ENCODE results near the gene CPEB2. TPM values are rescaled to one million over a fixed set of nuclear protein-coding genes. Genes with fewer than 3 reads are reported as not detected.

CPEB2 gene
- total RNA-seq, 2 donors from 2014 or later = 24.7 to 33.2 TPM

GRCh38 chr4:15089979-15090378, 87.7 kb downstream of the CPEB2 start:
- DNase-seq = no peak
- intact Hi-C loops (cut with DNase I, micrococcal nuclease) = no loop called here
- ATAC-seq = no peak

DNA sequence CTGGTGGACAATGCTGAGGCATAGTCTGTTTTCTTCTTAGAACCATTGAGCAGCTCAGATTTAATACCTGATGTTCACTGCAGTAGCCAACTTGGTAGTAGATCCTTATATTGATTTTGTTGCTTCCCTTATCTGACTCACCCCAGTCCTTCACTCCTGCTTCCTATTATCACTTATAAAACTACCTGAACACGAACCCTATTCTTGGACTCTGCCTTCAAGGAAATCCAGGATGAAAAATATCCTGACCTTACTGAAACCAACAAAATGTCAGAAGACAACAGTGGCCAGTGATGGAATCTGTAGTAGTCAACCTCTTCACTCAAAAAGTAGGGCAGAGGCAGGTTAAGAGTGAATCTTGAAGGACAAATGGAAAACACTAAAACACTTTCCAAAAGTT, 98.1 kb downstream of the CPEB2 start:
- DNase-seq (no peak), ATAC-seq (peak; percentile 61)
- intact Hi-C loops (cut with DNase I, micrococcal nuclease) = no loop called here

DNA sequence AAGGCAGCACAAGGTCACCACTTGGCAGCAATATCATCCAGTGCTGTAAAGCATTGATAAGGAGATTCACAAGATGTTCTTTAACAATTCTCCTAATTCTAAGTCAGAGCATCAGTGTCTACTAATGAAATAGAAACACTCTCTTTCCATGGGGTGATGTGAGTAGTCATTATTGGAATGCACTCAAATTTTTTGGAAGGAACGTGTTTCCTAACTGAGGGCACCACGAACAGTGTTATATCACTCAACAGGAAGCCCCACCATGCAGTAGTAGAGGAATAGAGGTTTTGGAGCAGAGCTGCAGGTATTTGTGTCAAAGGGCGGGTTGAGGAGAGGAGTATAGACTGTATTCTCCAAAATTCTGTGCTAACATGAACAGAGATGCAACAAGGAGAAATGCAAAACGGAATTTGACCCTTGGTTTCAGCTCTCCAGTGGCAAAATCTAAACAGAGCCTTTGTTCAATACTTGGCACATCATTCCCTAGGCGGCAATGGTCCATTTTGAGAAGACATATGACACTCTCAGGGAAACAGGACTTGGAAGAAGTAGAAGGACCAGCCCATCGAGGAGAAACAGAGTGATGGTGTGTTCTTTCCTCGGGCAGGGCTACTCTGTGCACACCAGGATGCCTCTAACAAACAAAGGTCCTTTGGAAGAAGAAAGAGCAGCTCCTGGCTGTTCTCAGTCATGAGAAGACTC, 98.9 kb downstream of the CPEB2 start:
- intact Hi-C loops (cut with DNase I, micrococcal nuclease) = no loop called here
- DNase-seq (no peak), ATAC-seq (no peak)

DNA sequence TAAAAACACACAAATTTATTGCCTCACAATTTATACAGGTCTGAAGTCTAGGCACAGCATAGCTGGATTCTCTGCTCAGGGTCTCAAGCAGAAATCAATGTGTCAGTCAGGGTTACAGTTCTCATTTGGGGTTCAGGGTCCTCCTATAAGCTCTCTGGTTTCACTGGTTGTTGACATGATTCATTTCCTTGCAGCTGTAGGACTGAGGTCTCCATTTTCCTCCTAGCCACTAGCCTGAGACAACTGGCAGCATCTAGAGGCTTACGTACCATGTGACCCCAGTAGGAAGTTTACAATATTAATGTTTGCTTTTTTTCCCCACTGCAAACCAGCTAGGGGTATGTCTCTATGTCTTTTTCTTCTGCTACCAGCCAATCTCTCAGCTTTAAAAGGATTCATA, 102.5 kb downstream of the CPEB2 start:
- DNase-seq (no peak), ATAC-seq (no peak)
- intact Hi-C loops (cut with DNase I, micrococcal nuclease) = no loop called here

DNA sequence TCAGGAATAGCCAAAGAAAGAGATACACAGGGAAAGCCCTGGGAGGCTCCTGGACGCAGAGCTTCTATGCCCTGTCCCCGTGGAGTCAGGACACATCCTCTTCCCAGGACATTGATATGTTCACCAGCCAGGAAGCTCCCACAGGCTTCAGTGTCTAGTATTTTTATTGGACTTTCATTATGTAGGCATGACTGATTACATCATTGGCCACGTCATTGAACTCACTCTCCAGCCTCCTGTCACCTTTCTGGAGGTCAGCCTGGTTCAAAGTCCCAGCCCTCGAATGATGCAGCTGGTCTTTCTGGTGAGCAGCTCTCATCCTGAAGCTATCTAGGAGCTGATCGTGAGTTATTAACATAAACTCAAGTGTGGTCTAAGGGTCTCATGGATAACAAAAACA, 104.1 kb downstream of the CPEB2 start:
- intact Hi-C loops (cut with DNase I, micrococcal nuclease) = no loop called here
- ATAC-seq (peak; percentile 59), DNase-seq (no peak)

- intact Hi-C loops (cut with DNase I, micrococcal nuclease) = no loop called here
- ATAC-seq = no peak
- no peak for DNase-seq
These were observed 107.3 kb downstream of the CPEB2 start for GRCh38 chr4:15109600-15109999.

- intact Hi-C loops (cut with DNase I, micrococcal nuclease) = no loop called here
- ATAC-seq (peak; percentile 95), DNase-seq (no peak)
These were observed 107.9 kb downstream of the CPEB2 start for GRCh38 chr4:15110120-15110571.

DNA sequence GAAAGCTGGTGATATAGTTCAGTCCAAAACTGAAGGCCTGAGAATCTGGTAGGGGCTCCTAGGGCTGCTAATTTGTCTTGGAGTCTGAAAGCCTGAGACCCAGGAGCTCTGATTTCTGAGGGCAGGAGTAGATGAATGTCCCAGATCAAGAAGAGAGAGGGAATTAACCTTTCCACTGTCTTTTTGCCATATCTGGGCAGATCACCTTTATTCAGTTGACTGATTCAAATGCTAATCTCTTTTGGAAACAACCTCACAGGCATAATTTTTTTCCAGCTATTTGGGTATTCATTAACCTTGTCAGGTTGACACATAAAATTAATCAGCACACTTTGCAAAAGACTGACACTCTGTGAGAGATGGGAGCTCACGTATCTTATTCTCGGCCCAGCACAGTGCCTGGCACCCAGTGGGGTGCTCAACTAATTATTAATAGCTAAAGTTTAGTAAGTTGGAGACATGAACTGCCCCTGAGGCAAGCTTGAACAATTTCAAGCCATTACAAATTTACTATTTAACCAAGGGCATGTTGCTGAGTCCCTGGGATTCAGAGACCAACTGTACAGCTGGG, 114.3 kb downstream of the CPEB2 start:
- DNase-seq (no peak), ATAC-seq (no peak)
- intact Hi-C loops (cut with DNase I, micrococcal nuclease) = no loop called here

DNA sequence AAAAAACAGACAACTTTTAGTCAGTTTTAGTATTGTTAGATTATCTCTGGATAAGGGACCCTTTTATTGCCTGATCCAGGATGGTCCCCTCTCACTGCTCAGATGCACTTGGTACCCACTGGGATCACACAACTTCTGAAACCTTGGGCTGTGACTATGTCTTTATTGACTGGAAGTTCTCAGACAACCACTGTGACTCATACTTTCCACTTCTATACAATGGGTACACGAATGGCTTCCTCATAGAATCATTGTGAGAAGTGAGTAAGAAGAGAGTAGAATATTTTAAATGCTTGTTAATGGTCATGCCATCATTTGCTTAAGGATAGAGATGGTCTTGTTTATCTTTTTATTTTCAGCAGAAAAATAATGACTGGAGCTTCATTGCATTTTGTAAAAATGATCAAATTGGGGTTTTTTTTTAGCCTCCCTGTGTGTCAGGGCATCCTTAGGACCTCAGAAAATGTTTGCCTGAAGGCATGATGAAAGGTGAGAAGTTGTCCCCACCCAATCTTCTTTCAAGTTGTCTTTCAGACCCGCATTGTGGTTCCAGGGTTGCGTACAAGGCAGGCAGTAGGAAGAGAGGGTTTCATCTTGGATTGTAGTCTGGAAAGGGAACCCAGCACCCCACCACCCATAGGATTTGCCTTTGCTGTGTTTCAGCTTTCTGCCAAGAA, 115.1 kb downstream of the CPEB2 start:
- intact Hi-C loops (cut with DNase I, micrococcal nuclease) = no loop called here
- ATAC-seq (no peak), DNase-seq (no peak)

DNA sequence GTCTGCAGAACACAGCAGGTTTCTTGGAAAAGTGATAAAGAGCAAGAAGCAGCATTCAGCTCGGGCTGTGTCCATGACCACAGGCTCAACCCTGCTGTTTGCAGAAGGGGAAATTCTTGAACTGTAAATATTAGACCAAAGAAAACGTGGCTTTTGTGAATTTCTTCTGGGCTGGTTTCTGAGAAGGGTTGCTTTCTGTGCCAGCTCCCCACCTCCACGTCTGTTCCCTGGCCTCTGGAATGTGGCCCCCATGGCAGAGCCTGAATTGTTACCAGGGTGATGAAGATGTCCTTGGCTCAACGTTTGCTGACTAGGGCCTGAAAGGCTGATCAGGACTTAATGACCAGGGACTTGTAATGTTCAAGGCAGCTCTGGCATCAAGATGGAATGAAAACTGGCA, 116.0 kb downstream of the CPEB2 start:
- intact Hi-C loops (cut with DNase I, micrococcal nuclease) = no loop called here
- DNase-seq (no peak), ATAC-seq (no peak)
